Measurements from ENCODE around the gene NLRP6. TPM values are rescaled to one million over a fixed set of nuclear protein-coding genes. Genes with fewer than 3 reads are reported as not detected.

The NLRP6 gene
- total and polyA plus RNA-seq, 8 donors: 0.06 to 1.5 (median 0.17) TPM; not detected in 4

Other genes with a start within 250 kb of the NLRP6 start
- gene SCGB1C1, start 85.3 kb upstream of the NLRP6 start, total RNA-seq: not detected
- not detected for gene SCGB1C1, start 85.3 kb upstream of the NLRP6 start, polyA plus RNA-seq (ENCODE audit: insufficient read length in 6 of 6)
- gene BET1L, start 71.0 kb upstream of the NLRP6 start, total RNA-seq: 10 to 100 TPM; 46.0 to 53.6 TPM
- 10 to 100 TPM; 36.1 to 50.7 (median 40.5) TPM for gene BET1L, start 71.0 kb upstream of the NLRP6 start, polyA plus RNA-seq (ENCODE audit: insufficient read length in 6 of 6)
- 100 to 1,000 TPM; 100 to 117 TPM for gene RIC8A, start 70.7 kb upstream of the NLRP6 start, total RNA-seq
- gene RIC8A, start 70.7 kb upstream of the NLRP6 start, polyA plus RNA-seq (ENCODE audit: insufficient read length in 6 of 6): 10 to 100 TPM; 74.4 to 85.1 (median 76.6) TPM
- 10 to 100 TPM; 13.5 to 15.1 TPM for gene SIRT3, start 42.1 kb upstream of the NLRP6 start, total RNA-seq
- 10 to 100 TPM; 28.6 to 36.6 (median 29.8) TPM for gene SIRT3, start 42.1 kb upstream of the NLRP6 start, polyA plus RNA-seq (ENCODE audit: insufficient read length in 6 of 6)
- gene PSMD13, start 41.4 kb upstream of the NLRP6 start, total RNA-seq: 100 to 1,000 TPM in 1 of 2 donors, 10 to 100 TPM in 1; 78.0 to 131 TPM
- gene PSMD13, start 41.4 kb upstream of the NLRP6 start, polyA plus RNA-seq (ENCODE audit: insufficient read length in 6 of 6): 100 to 1,000 TPM; 132 to 157 (median 151) TPM
- 10 to 100 TPM; 47.7 to 75.3 TPM for gene PGGHG, start 10.7 kb downstream of the NLRP6 start, total RNA-seq
- 10 to 100 TPM; 14.2 to 22.9 (median 19.5) TPM for gene PGGHG, start 10.7 kb downstream of the NLRP6 start, polyA plus RNA-seq (ENCODE audit: insufficient read length in 6 of 6)
- not detected for gene IFITM5, start 21.1 kb downstream of the NLRP6 start, total RNA-seq
- under 1 TPM in 4 of 6 donors, not detected in 2; 0.18 to 0.91 (median 0.57) TPM for gene IFITM5, start 21.1 kb downstream of the NLRP6 start, polyA plus RNA-seq (ENCODE audit: insufficient read length in 6 of 6)
- 100 to 1,000 TPM; 398 to 886 TPM for gene IFITM2, start 29.4 kb downstream of the NLRP6 start, total RNA-seq
- gene IFITM2, start 29.4 kb downstream of the NLRP6 start, polyA plus RNA-seq (ENCODE audit: insufficient read length in 6 of 6): 100 to 1,000 TPM; 106 to 184 (median 152) TPM
- gene IFITM1, start 35.6 kb downstream of the NLRP6 start, total RNA-seq: 100 to 1,000 TPM in 1 of 2 donors, 10 to 100 TPM in 1; 98.7 to 149 TPM
- gene IFITM1, start 35.6 kb downstream of the NLRP6 start, polyA plus RNA-seq (ENCODE audit: insufficient read length in 6 of 6): 10 to 100 TPM in 5 of 6 donors, 1 to 10 TPM in 1; 6.3 to 20.1 (median 13.7) TPM
- 1,000 to 10,000 TPM in 1 of 2 donors, 100 to 1,000 TPM in 1; 724 to 1,115 TPM for gene IFITM3, start 42.5 kb downstream of the NLRP6 start, total RNA-seq
- 100 to 1,000 TPM; 269 to 498 (median 350) TPM for gene IFITM3, start 42.5 kb downstream of the NLRP6 start, polyA plus RNA-seq (ENCODE audit: insufficient read length in 6 of 6)
- 1 to 10 TPM; 1.4 to 2.3 TPM for gene B4GALNT4, start 91.1 kb downstream of the NLRP6 start, total RNA-seq
- 10 to 100 TPM; 47.9 to 78.7 (median 59.0) TPM for gene B4GALNT4, start 91.1 kb downstream of the NLRP6 start, polyA plus RNA-seq (ENCODE audit: insufficient read length in 6 of 6)
- 10 to 100 TPM; 43.3 to 48.6 TPM for gene PKP3, start 115.8 kb downstream of the NLRP6 start, total RNA-seq
- gene PKP3, start 115.8 kb downstream of the NLRP6 start, polyA plus RNA-seq (ENCODE audit: insufficient read length in 6 of 6): 10 to 100 TPM; 11.0 to 15.5 (median 12.6) TPM
- 10 to 100 TPM; 59.0 to 74.8 TPM for gene SIGIRR, start 136.6 kb downstream of the NLRP6 start, total RNA-seq
- 10 to 100 TPM; 24.2 to 43.7 (median 30.3) TPM for gene SIGIRR, start 136.6 kb downstream of the NLRP6 start, polyA plus RNA-seq (ENCODE audit: insufficient read length in 6 of 6)
- gene ANO9, start 163.6 kb downstream of the NLRP6 start, total RNA-seq: 10 to 100 TPM; 20.2 to 28.0 TPM
- gene ANO9, start 163.6 kb downstream of the NLRP6 start, polyA plus RNA-seq (ENCODE audit: insufficient read length in 6 of 6): 1 to 10 TPM; 4.0 to 9.5 (median 7.3) TPM
- 10 to 100 TPM; 25.6 to 27.9 TPM for gene PTDSS2, start 171.9 kb downstream of the NLRP6 start, total RNA-seq
- gene PTDSS2, start 171.9 kb downstream of the NLRP6 start, polyA plus RNA-seq (ENCODE audit: insufficient read length in 6 of 6): 10 to 100 TPM; 21.5 to 30.3 (median 24.8) TPM
- gene RNH1, start 228.8 kb downstream of the NLRP6 start, total RNA-seq: 100 to 1,000 TPM; 185 to 243 TPM
- 100 to 1,000 TPM in 1 of 6 donors, 10 to 100 TPM in 5; 69.3 to 112 (median 88.3) TPM for gene RNH1, start 228.8 kb downstream of the NLRP6 start, polyA plus RNA-seq (ENCODE audit: insufficient read length in 6 of 6)

Data from left lung (tissue), 8 donors.